ENCODE results near the gene PXDC1.

DNA sequence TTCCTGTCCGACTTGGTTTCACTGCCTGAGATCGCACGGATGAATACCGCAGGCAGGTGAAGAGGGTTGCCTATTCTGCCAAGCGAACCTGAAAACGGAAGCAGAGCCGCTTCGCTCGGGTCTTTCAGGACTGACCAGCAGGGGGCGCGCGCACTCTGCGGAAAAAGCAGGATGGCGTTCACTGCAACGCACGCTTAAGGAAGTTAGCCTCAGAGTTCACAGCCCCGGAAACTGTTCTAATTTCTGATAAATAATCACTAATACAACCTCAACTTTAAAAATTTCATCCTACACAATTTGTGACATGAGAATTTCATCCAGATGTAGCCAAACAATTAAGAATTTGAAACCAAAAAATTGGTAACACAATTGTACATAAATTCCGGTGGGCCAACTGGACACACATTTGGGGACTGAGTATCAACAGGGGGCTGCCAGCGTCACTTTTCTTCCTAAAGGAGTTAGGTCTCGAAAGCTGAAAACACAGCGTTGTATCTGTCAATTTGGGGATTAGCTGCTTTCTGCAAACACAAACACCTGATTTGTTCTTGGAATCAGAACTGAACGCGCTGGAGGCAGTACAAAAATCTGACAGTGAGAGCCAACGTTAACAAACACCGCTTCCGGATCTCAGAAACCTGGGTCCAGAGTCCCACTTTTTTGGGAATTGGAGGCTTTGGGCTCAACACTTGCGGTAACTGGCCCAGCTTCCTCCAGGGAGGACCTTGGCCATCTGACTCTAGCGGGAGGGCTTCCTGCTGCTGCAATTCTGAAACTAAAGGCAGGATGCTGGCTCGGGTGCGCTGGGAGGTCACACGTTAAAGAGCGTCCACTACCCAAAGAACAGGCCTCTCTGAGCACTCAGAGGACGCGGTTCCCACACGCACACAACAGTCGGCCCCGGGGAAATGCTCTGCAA is 8.8 kb downstream of the PXDC1 start:
- TF ChIP-seq, protein P1, sequence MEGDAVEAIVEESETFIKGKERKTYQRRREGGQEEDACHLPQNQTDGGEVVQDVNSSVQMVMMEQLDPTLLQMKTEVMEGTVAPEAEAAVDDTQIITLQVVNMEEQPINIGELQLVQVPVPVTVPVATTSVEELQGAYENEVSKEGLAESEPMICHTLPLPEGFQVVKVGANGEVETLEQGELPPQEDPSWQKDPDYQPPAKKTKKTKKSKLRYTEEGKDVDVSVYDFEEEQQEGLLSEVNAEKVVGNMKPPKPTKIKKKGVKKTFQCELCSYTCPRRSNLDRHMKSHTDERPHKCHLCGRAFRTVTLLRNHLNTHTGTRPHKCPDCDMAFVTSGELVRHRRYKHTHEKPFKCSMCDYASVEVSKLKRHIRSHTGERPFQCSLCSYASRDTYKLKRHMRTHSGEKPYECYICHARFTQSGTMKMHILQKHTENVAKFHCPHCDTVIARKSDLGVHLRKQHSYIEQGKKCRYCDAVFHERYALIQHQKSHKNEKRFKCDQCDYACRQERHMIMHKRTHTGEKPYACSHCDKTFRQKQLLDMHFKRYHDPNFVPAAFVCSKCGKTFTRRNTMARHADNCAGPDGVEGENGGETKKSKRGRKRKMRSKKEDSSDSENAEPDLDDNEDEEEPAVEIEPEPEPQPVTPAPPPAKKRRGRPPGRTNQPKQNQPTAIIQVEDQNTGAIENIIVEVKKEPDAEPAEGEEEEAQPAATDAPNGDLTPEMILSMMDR (IDR thresholded peaks at IDR 0.05) = peak; percentile 90 to 98 (median 95)
- TF ChIP-seq POLR2A (IDR thresholded peaks at IDR 0.05) = no peak
